WTC11 (cell line): ENCODE results near the gene NKAIN2. TPM values are rescaled to one million over a fixed set of nuclear protein-coding genes. Genes with fewer than 3 reads are reported as not detected.

ENCODE experiments used
- ATAC-seq: fragments of 200-7000 bp; cut with Tn5 transposase; 2 replicates; pipeline ENCODE4 v1.10.0; 2021; ENCODE audit warnings: mild to moderate bottlenecking, moderate library complexity
- CTCF ChIA-PET: fragments of 300-600 bp; sonication (Branson Sonifier 250); formaldehyde crosslinking; loops from one replicate; lab custom pipeline; 2021; ENCODE audit warnings: antibody characterized with exemption; lab: Charles Lee
- POLR2A ChIA-PET: fragments of 350-600 bp; sonication (Branson Sonifier 250); formaldehyde crosslinking; loops from one replicate; lab custom pipeline; 2021; ENCODE audit warnings: antibody characterized with exemption; lab: Charles Lee
- DNase-seq: peaks from one replicate; pipeline ENCODE4 v3.0.0; 2021; ENCODE audit warnings: low spot score
- H3K27ac Mint-ChIP-seq: 2 replicates; pipeline ENCODE4 v1.8.0; 2021; ENCODE audit warnings: mixed read lengths
- H3K27me3 Mint-ChIP-seq: 2 replicates; pipeline ENCODE4 v1.8.0; 2021; ENCODE audit warnings: low read depth, mild to moderate bottlenecking, moderate library complexity, mixed read lengths
- H3K36me3 Mint-ChIP-seq: 2 replicates; pipeline ENCODE4 v1.8.0; 2021; ENCODE audit warnings: mixed read lengths
- H3K4me1 Mint-ChIP-seq: 2 replicates; pipeline ENCODE4 v1.8.0; 2022; ENCODE audit warnings: mixed read lengths
- H3K4me3 Mint-ChIP-seq: 2 replicates; pipeline ENCODE4 v1.8.0; 2021; ENCODE audit warnings: mild to moderate bottlenecking, moderate library complexity, mixed read lengths
- H3K9me3 Mint-ChIP-seq: 2 replicates; pipeline ENCODE4 v1.8.0; 2021; ENCODE audit warnings: mixed read lengths
- EMX1 ChIP-seq: fragments of 250-450 bp; sonication (Bioruptor Pico); IDR thresholded peaks from 2 replicates; pipeline ENCODE4 v1.8.0; 2021; ENCODE audit warnings: mild to moderate bottlenecking
- ESRRA ChIP-seq: sonication (generic); formaldehyde crosslinking; IDR thresholded peaks from 2 replicates; pipeline ENCODE4 v1.8.1; 2022; ENCODE audit warnings: mild to moderate bottlenecking, missing genetic modification reagents, borderline replicate concordance
- FOXK1 ChIP-seq: sonication (generic); formaldehyde crosslinking; IDR thresholded peaks from 2 replicates; pipeline ENCODE4 v1.8.0; 2022; ENCODE audit warnings: mild to moderate bottlenecking, moderate library complexity, missing genetic modification reagents
- GABPB1 ChIP-seq: sonication (generic); formaldehyde crosslinking; IDR thresholded peaks from 2 replicates; pipeline ENCODE4 v1.8.1; 2023; ENCODE audit warnings: mild to moderate bottlenecking, missing genetic modification reagents
- GRHL2 ChIP-seq: fragments of 250-450 bp; sonication (Bioruptor Pico); IDR thresholded peaks from 2 replicates; pipeline ENCODE4 v1.8.0; 2022; ENCODE audit warnings: mild to moderate bottlenecking, moderate library complexity; ENCODE audit not compliant: insufficient replicate concordance, severe bottlenecking
- GTF2I ChIP-seq: fragments of 250-450 bp; sonication (Bioruptor Pico); conservative IDR thresholded peaks from 2 replicates; pipeline ENCODE4 v1.4.0; 2021; ENCODE audit warnings: mild to moderate bottlenecking
- JAZF1 ChIP-seq: fragments of 250-450 bp; sonication (Bioruptor Pico); IDR thresholded peaks from 2 replicates; pipeline ENCODE4 v1.9.0; 2021; ENCODE audit warnings: moderate library complexity, mild to moderate bottlenecking, inconsistent platforms
- JUN ChIP-seq: sonication (generic); formaldehyde crosslinking; IDR thresholded peaks from 2 replicates; pipeline ENCODE4 v1.8.0; 2023; ENCODE audit warnings: mild to moderate bottlenecking, missing genetic modification reagents
- NFATC4 ChIP-seq: fragments of 250-450 bp; sonication (Bioruptor Pico); IDR thresholded peaks from 2 replicates; pipeline ENCODE4 v1.9.0; 2021; ENCODE audit warnings: mild to moderate bottlenecking
- NR3C1 ChIP-seq: sonication (generic); formaldehyde crosslinking; conservative IDR thresholded peaks from 2 replicates; pipeline ENCODE4 v1.8.1; 2023; ENCODE audit warnings: low read depth, mild to moderate bottlenecking, missing genetic modification reagents
- RELA ChIP-seq: sonication (generic); formaldehyde crosslinking; IDR thresholded peaks from 2 replicates; pipeline ENCODE4 v1.8.1; 2022; ENCODE audit warnings: missing genetic modification reagents, mild to moderate bottlenecking, borderline replicate concordance
- SMAD3 ChIP-seq: sonication (generic); formaldehyde crosslinking; IDR thresholded peaks from 2 replicates; pipeline ENCODE4 v1.8.0; 2022; ENCODE audit warnings: missing genetic modification reagents, mild to moderate bottlenecking, borderline replicate concordance
- ZBTB21 ChIP-seq: sonication (generic); formaldehyde crosslinking; IDR thresholded peaks from 2 replicates; pipeline ENCODE4 v1.8.1; 2023; ENCODE audit warnings: mild to moderate bottlenecking, missing genetic modification reagents, borderline replicate concordance
- ZNF396 ChIP-seq: fragments of 250-450 bp; sonication (Bioruptor Pico); IDR thresholded peaks from 2 replicates; pipeline ENCODE4 v1.8.0; 2021; ENCODE audit warnings: mild to moderate bottlenecking, moderate library complexity, borderline replicate concordance
- total RNA-seq: library from RNA; stranded (reverse); gene quantifications from 3 replicates; pipeline ENCODE4 v1.2.3, GENCODE V29; 2021
- TF ChIP-seq, protein P1 (sequence below): sonication (generic); formaldehyde crosslinking; conservative IDR thresholded peaks from 2 replicates; pipeline ENCODE4 v1.8.1; 2023; ENCODE audit warnings: mild to moderate bottlenecking, low read depth, missing genetic modification reagents, moderate library complexity
- TF ChIP-seq, protein P2 (sequence below): fragments of 250-450 bp; sonication (Bioruptor Pico); IDR thresholded peaks from 2 replicates; pipeline ENCODE4 v2.1.2; 2022; ENCODE audit warnings: mild to moderate bottlenecking, moderate library complexity
- TF ChIP-seq, protein P3 (sequence below): sonication (generic); formaldehyde crosslinking; IDR thresholded peaks from 2 replicates; pipeline ENCODE4 v1.8.1; 2023; ENCODE audit warnings: mild to moderate bottlenecking, missing genetic modification reagents, moderate library complexity
- TF ChIP-seq, protein P4 (sequence below): fragments of 250-450 bp; sonication (Bioruptor Pico); IDR thresholded peaks from 2 replicates; pipeline ENCODE4 v1.9.0; 2021; ENCODE audit warnings: mild to moderate bottlenecking
- TF ChIP-seq, protein P5 (sequence below): fragments of 250-450 bp; sonication (Bioruptor Pico); IDR thresholded peaks from 2 replicates; pipeline ENCODE4 v1.9.0; 2021; ENCODE audit warnings: moderate library complexity, mild to moderate bottlenecking, inconsistent platforms, borderline replicate concordance
- TF ChIP-seq, protein P6 (sequence below): sonication (generic); formaldehyde crosslinking; IDR thresholded peaks from 2 replicates; pipeline ENCODE4 v1.8.0; 2022; ENCODE audit warnings: mild to moderate bottlenecking, missing genetic modification reagents
- TF ChIP-seq, protein P7 (sequence below): fragments of 250-450 bp; sonication (Bioruptor Pico); IDR thresholded peaks from 2 replicates; pipeline ENCODE4 v1.9.0; 2021; ENCODE audit warnings: mild to moderate bottlenecking
- TF ChIP-seq, protein P8 (sequence below): sonication (generic); formaldehyde crosslinking; IDR thresholded peaks from 2 replicates; pipeline ENCODE4 v1.8.1; 2022; ENCODE audit warnings: low read depth, mild to moderate bottlenecking, moderate library complexity, missing genetic modification reagents, borderline replicate concordance

The NKAIN2 gene
- total RNA-seq, 1 experiment from 2014 or later, result 0.33 TPM

DNA sequence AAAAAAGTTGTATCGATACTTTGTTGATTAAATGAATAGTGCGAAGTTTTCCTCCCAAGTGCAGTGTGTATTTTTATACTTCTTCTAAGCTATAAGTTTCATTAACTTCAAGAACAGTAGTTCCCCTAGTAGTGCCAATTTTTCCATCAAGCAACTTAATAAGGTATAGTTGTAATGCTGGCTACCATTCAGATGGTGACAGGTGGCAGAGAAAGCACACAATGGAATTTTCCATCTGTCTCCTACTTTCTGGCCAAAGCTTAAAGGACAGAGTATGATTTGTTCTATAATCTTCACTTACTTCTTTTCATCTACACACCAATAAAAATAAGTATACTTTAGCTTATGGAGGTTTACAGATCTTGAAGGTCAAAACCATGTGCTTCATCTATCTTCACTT is 431.1 kb downstream of the NKAIN2 start:
- Mint-ChIP-seq H3K27me3 (no peaks in the 10 kb centered on the region), H3K4me3 (no peak overlapping the region), H3K36me3 (peaks cover 4% of the 10 kb centered on the region), H3K4me1 (no peaks in the 10 kb centered on the region), H3K27ac (no peak overlapping the region), H3K9me3 (peaks cover 15% of the 10 kb centered on the region)
- no peak for DNase-seq
- CTCF ChIA-PET, result interaction anchor here (1.6 kb wide), 1 partner anchor 10 kb away, joined by 3 read pairs; no protein-coding TSS in a partner anchor
- no peak for ATAC-seq
- TF ChIP-seq, protein P1, sequence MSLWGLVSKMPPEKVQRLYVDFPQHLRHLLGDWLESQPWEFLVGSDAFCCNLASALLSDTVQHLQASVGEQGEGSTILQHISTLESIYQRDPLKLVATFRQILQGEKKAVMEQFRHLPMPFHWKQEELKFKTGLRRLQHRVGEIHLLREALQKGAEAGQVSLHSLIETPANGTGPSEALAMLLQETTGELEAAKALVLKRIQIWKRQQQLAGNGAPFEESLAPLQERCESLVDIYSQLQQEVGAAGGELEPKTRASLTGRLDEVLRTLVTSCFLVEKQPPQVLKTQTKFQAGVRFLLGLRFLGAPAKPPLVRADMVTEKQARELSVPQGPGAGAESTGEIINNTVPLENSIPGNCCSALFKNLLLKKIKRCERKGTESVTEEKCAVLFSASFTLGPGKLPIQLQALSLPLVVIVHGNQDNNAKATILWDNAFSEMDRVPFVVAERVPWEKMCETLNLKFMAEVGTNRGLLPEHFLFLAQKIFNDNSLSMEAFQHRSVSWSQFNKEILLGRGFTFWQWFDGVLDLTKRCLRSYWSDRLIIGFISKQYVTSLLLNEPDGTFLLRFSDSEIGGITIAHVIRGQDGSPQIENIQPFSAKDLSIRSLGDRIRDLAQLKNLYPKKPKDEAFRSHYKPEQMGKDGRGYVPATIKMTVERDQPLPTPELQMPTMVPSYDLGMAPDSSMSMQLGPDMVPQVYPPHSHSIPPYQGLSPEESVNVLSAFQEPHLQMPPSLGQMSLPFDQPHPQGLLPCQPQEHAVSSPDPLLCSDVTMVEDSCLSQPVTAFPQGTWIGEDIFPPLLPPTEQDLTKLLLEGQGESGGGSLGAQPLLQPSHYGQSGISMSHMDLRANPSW (CRISPR knock-in tag), result no peak
- TF ChIP-seq, protein P2, sequence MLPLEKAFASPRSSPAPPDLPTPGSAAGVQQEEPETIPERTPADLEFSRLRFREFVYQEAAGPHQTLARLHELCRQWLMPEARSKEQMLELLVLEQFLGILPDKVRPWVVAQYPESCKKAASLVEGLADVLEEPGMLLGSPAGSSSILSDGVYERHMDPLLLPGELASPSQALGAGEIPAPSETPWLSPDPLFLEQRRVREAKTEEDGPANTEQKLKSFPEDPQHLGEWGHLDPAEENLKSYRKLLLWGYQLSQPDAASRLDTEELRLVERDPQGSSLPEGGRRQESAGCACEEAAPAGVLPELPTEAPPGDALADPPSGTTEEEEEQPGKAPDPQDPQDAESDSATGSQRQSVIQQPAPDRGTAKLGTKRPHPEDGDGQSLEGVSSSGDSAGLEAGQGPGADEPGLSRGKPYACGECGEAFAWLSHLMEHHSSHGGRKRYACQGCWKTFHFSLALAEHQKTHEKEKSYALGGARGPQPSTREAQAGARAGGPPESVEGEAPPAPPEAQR (CRISPR knock-in tag), result no peak
- TF ChIP-seq JUN (CRISPR knock-in tag) (no peak), EMX1 (CRISPR knock-in tag) (no peak)
- TF ChIP-seq, protein P3, sequence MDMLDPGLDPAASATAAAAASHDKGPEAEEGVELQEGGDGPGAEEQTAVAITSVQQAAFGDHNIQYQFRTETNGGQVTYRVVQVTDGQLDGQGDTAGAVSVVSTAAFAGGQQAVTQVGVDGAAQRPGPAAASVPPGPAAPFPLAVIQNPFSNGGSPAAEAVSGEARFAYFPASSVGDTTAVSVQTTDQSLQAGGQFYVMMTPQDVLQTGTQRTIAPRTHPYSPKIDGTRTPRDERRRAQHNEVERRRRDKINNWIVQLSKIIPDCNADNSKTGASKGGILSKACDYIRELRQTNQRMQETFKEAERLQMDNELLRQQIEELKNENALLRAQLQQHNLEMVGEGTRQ, result no peak
- TF ChIP-seq, protein P4, sequence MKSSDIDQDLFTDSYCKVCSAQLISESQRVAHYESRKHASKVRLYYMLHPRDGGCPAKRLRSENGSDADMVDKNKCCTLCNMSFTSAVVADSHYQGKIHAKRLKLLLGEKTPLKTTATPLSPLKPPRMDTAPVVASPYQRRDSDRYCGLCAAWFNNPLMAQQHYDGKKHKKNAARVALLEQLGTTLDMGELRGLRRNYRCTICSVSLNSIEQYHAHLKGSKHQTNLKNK (CRISPR knock-in tag), result no peak
- POLR2A ChIA-PET, result no interaction called here

DNA sequence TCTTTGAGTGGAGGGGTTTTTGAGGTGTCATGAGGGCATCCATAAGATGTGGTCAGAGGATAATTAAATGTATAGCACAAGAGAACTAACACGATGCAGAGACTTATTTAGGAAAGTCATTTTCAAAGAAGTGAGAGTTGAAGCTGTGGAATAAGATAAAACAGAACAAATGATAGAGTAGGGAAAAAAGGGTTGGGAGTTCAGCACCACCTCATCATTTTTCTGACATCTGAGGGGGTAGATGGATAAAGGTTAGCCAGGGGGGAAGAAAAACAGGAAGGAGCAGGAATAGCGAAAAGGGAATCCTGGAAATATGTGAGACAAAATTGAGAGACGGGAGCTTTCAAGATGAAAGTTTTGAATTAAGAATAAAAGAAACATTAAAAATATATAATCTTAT is 434.2 kb downstream of the NKAIN2 start:
- Mint-ChIP-seq H3K36me3 (no peaks in the 10 kb centered on the region; the same call in 1 of the 2 replicates), H3K27me3 (no peaks in the 10 kb centered on the region), H3K4me1 (no peaks in the 10 kb centered on the region), H3K27ac (no peak overlapping the region), H3K4me3 (no peak overlapping the region), H3K9me3 (peaks cover 10% of the 10 kb centered on the region)
- DNase-seq (no peak), ATAC-seq (no peak)
- POLR2A ChIA-PET, result no interaction called here
- CTCF ChIA-PET, result no interaction called here
- TF ChIP-seq NR3C1 (CRISPR knock-in tag) (no peak), ZBTB21 (CRISPR knock-in tag) (no peak), NFATC4 (no peak), ESRRA (CRISPR knock-in tag) (no peak), FOXK1 (no peak), RELA (CRISPR knock-in tag) (no peak), GTF2I (CRISPR knock-in tag) (no peak), GABPB1 (CRISPR knock-in tag) (no peak), SMAD3 (CRISPR knock-in tag) (no peak), ZNF396 (no peak), GRHL2 (CRISPR knock-in tag) (no peak), JAZF1 (CRISPR knock-in tag) (no peak)
- TF ChIP-seq, protein P5, sequence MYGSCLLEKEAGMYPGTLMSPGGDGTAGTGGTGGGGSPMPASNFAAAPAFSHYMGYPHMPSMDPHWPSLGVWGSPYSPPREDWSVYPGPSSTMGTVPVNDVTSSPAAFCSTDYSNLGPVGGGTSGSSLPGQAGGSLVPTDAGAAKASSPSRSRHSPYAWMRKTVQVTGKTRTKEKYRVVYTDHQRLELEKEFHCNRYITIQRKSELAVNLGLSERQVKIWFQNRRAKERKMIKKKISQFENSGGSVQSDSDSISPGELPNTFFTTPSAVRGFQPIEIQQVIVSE, result no peak
- TF ChIP-seq, protein P6, sequence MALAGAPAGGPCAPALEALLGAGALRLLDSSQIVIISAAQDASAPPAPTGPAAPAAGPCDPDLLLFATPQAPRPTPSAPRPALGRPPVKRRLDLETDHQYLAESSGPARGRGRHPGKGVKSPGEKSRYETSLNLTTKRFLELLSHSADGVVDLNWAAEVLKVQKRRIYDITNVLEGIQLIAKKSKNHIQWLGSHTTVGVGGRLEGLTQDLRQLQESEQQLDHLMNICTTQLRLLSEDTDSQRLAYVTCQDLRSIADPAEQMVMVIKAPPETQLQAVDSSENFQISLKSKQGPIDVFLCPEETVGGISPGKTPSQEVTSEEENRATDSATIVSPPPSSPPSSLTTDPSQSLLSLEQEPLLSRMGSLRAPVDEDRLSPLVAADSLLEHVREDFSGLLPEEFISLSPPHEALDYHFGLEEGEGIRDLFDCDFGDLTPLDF (CRISPR knock-in tag), result no peak
- TF ChIP-seq, protein P7, sequence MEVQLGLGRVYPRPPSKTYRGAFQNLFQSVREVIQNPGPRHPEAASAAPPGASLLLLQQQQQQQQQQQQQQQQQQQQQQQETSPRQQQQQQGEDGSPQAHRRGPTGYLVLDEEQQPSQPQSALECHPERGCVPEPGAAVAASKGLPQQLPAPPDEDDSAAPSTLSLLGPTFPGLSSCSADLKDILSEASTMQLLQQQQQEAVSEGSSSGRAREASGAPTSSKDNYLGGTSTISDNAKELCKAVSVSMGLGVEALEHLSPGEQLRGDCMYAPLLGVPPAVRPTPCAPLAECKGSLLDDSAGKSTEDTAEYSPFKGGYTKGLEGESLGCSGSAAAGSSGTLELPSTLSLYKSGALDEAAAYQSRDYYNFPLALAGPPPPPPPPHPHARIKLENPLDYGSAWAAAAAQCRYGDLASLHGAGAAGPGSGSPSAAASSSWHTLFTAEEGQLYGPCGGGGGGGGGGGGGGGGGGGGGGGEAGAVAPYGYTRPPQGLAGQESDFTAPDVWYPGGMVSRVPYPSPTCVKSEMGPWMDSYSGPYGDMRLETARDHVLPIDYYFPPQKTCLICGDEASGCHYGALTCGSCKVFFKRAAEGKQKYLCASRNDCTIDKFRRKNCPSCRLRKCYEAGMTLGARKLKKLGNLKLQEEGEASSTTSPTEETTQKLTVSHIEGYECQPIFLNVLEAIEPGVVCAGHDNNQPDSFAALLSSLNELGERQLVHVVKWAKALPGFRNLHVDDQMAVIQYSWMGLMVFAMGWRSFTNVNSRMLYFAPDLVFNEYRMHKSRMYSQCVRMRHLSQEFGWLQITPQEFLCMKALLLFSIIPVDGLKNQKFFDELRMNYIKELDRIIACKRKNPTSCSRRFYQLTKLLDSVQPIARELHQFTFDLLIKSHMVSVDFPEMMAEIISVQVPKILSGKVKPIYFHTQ, result no peak
- TF ChIP-seq, protein P8, sequence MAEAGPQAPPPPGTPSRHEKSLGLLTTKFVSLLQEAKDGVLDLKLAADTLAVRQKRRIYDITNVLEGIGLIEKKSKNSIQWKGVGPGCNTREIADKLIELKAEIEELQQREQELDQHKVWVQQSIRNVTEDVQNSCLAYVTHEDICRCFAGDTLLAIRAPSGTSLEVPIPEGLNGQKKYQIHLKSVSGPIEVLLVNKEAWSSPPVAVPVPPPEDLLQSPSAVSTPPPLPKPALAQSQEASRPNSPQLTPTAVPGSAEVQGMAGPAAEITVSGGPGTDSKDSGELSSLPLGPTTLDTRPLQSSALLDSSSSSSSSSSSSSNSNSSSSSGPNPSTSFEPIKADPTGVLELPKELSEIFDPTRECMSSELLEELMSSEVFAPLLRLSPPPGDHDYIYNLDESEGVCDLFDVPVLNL (CRISPR knock-in tag), result no peak
